ENCODE results near the gene CLP1.

Gene CLP1

DNA sequence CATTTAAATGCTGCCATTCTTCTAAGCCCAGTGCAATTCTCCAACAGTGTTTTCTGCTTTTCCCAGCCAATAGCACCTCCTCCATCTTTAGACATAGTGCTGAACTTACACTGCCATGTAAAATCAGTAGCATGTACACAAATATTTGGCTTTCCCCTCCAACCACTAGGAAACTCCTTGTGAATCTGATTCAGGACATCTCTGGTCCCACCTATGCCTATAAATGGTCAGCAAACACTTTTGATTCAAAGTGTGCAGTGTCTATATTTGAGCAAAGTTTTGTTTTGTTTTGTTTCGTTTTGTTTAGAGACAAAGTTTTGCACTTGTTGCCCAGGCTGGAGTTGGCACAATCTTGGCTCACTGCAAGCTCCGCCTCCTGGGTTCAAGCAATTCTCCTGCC, 32.7 kb upstream of the CLP1 start:
- DNase-seq (ENCODE audit: insufficient read length, low spot score) (no peak), FAIRE-seq (no peak)
- TF ChIP-seq PAX5 (IDR thresholded peaks at IDR 0.05; ENCODE audit: insufficient read depth, low read length, severe bottlenecking) = no peak
- no peak for TF ChIP-seq TAF1 (IDR thresholded peaks at IDR 0.05; ENCODE audit: low read depth, low read length)
- no peak for TF ChIP-seq POLR2AphosphoS5 (IDR thresholded peaks at IDR 0.05; ENCODE audit: low read depth, low read length)
- TF ChIP-seq POU2F2 (IDR thresholded peaks at IDR 0.05; ENCODE audit: low read depth, low read length) = no peak
- TF ChIP-seq POLR2A (IDR thresholded peaks at IDR 0.05; ENCODE audit: low read depth, low read length) = no peak
- no peak for TF ChIP-seq SPI1 (IDR thresholded peaks at IDR 0.05; ENCODE audit: low read depth, low read length)

DNA sequence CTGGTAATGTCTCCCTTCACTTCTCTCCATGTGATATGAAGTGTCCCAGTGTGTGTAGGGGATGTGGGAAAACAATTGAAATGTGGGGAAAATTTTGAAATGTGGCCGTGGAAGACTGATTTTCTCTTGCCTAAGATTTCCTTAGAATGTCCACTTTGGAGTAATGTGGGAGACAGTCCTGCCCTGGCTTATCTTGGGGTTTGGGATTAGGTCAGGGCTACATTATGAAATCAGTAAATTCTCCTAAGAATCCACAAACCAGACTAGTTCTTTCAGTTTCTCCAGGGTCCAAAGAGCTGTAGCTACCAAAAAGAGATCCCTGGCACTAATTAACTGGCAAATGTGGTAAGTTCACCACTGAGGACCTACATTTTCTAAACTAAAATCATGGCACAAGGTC, 30.7 kb upstream of the CLP1 start:
- FAIRE-seq (no peak), DNase-seq (ENCODE audit: insufficient read length, low spot score) (no peak)

DNA sequence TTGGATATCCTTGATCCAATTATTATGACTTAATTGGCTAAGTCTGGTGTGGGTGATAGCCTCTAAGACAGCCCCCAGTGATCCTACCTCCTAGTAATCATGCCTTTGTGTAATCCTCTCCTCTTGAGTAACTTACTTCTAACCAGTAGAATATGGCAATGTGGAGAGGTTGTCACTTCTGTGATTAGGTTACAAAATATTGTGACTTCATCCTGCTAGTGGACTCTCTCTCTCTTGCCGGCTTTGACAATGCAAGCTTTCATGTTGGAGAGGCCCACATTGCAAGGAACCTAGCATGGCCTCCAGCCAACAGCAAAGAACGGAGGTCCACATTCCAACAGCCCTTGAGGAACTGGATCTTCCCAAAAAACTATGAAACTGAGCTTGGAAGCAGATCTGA, 27.4 kb upstream of the CLP1 start:
- FAIRE-seq (no peak), DNase-seq (ENCODE audit: insufficient read length, low spot score) (no peak)
- no peak for TF ChIP-seq POLR2A (IDR thresholded peaks at IDR 0.05; ENCODE audit: low read depth, low read length)
- TF ChIP-seq PAX5 (IDR thresholded peaks at IDR 0.05; ENCODE audit: insufficient read depth, low read length, severe bottlenecking) = no peak
- no peak for TF ChIP-seq POLR2AphosphoS5 (IDR thresholded peaks at IDR 0.05; ENCODE audit: low read depth, low read length)
- TF ChIP-seq POU2F2 (IDR thresholded peaks at IDR 0.05; ENCODE audit: low read depth, low read length) = no peak
- TF ChIP-seq TAF1 (IDR thresholded peaks at IDR 0.05; ENCODE audit: low read depth, low read length) = no peak
- TF ChIP-seq SPI1 (IDR thresholded peaks at IDR 0.05; ENCODE audit: low read depth, low read length) = no peak

More for the DNA sequence above, 30.7 kb upstream of the CLP1 start:
- TF ChIP-seq POLR2A (IDR thresholded peaks at IDR 0.05; ENCODE audit: low read depth, low read length) (no peak), POLR2AphosphoS5 (IDR thresholded peaks at IDR 0.05; ENCODE audit: low read depth, low read length) (no peak), POU2F2 (IDR thresholded peaks at IDR 0.05; ENCODE audit: low read depth, low read length) (no peak), SPI1 (IDR thresholded peaks at IDR 0.05; ENCODE audit: low read depth, low read length) (no peak), PAX5 (IDR thresholded peaks at IDR 0.05; ENCODE audit: insufficient read depth, low read length, severe bottlenecking) (no peak), TAF1 (IDR thresholded peaks at IDR 0.05; ENCODE audit: low read depth, low read length) (no peak)

DNA sequence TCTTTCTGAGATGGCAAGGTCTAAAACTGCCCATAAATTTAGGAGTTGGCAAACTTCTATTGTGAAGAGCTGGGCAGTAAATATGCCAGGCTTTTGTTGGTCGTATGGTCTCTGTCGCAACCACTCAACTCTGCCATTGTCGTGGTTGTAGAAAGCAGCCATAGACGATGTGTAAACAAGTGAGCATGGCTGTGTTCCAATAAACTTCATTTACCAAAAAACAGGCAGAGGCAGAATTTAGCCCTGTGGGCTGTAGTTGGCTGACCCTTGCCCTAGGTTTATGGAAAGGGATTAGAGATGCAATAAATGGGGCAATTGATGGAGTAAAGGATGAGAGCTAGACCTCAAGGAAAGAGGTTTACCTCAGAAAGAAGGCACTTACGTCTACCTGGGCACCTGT, 25.4 kb upstream of the CLP1 start:
- FAIRE-seq = no peak
- TF ChIP-seq POLR2AphosphoS5 (IDR thresholded peaks at IDR 0.05; ENCODE audit: low read depth, low read length) (no peak), PAX5 (IDR thresholded peaks at IDR 0.05; ENCODE audit: insufficient read depth, low read length, severe bottlenecking) (no peak), POLR2A (IDR thresholded peaks at IDR 0.05; ENCODE audit: low read depth, low read length) (no peak), POU2F2 (IDR thresholded peaks at IDR 0.05; ENCODE audit: low read depth, low read length) (no peak), TAF1 (IDR thresholded peaks at IDR 0.05; ENCODE audit: low read depth, low read length) (no peak), SPI1 (IDR thresholded peaks at IDR 0.05; ENCODE audit: low read depth, low read length) (no peak)
- no peak for DNase-seq (ENCODE audit: insufficient read length, low spot score)

DNA sequence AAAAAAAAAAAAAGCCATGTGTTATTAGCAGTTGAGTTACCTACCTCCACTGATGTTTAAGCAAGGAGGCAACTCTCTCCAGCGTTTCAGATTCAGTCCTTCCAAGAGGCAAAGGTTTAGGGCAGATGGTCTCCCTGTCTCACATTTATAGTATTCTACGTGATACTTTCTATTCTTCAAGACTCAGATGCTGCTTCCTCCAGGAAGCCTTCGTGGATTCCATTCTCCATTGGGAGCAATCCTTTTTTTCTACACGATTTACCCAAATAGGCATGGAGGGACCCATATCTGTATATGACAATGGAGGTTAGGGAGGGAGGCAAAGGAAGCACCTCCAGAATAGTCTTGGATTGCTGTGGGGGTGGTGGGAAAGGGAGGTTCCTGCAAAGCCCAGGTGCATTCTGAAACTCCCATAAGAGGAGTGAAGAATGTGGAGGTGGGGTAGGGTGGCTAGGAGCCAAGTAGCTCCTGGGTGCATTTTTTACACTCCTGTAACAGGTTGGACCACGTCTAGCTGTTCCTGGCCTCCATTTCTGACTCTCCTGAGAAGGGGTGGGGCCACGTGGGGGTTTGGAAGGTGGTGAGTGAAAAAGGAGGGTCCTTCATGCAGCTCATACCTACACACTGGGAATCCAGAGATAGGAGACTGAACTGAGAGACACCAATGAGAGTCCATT, 24.0 kb upstream of the CLP1 start:
- TF ChIP-seq POU2F2 (IDR thresholded peaks at IDR 0.05; ENCODE audit: low read depth, low read length) (no peak), SPI1 (IDR thresholded peaks at IDR 0.05; ENCODE audit: low read depth, low read length) (no peak)
- FAIRE-seq = no peak
- DNase-seq (ENCODE audit: insufficient read length, low spot score) = no peak

DNA sequence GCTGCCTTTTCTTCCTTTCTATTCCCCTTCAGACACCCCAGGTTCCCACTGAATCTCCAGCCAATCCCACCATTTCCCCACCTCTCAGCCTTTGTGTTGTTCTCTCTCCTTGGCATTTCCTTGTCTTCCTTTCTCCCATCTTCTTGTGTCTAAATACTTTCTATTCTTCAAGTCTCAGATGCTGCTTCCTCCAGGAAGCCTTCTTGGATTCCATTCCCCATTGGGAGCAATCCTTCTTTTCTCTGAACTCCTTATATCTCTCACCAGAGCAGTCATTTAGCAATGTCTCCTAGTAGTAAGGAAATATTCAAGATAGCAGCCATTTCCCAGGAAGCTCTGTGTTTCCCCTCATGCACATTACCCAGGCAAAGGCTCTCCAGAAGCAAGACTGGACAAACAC, 23.3 kb upstream of the CLP1 start:
- no peak for DNase-seq (ENCODE audit: insufficient read length, low spot score)
- no peak for TF ChIP-seq POLR2A (IDR thresholded peaks at IDR 0.05; ENCODE audit: low read depth, low read length)
- TF ChIP-seq POLR2AphosphoS5 (IDR thresholded peaks at IDR 0.05; ENCODE audit: low read depth, low read length) = no peak
- TF ChIP-seq SPI1 (IDR thresholded peaks at IDR 0.05; ENCODE audit: low read depth, low read length) = no peak
- TF ChIP-seq TAF1 (IDR thresholded peaks at IDR 0.05; ENCODE audit: low read depth, low read length) = no peak
- TF ChIP-seq PAX5 (IDR thresholded peaks at IDR 0.05; ENCODE audit: insufficient read depth, low read length, severe bottlenecking) = no peak
- no peak for TF ChIP-seq POU2F2 (IDR thresholded peaks at IDR 0.05; ENCODE audit: low read depth, low read length)
- no peak for FAIRE-seq

DNA sequence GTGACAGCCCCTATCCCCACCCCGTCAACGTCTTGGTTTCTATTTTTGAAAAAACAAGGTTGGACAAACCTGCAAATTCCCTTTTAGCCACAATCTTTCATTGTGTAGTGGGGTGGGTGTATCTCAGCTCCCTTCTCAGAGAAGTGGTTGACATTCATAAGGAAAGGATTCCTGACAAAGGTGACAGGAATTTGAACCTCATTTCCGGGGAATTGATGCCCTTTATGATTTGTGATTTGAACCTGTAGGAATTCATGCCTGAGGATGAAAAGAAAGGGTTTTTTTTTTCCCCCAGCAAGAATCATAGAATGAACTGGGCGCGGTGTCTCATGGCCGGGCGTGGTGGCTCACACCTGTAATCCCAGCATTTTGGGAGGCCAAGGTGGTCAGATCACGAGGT, 22.3 kb upstream of the CLP1 start:
- FAIRE-seq (no peak), DNase-seq (ENCODE audit: insufficient read length, low spot score) (no peak)
- TF ChIP-seq POLR2A (IDR thresholded peaks at IDR 0.05; ENCODE audit: low read depth, low read length) (no peak), PAX5 (IDR thresholded peaks at IDR 0.05; ENCODE audit: insufficient read depth, low read length, severe bottlenecking) (no peak), POU2F2 (IDR thresholded peaks at IDR 0.05; ENCODE audit: low read depth, low read length) (no peak), SPI1 (IDR thresholded peaks at IDR 0.05; ENCODE audit: low read depth, low read length) (no peak)

DNA sequence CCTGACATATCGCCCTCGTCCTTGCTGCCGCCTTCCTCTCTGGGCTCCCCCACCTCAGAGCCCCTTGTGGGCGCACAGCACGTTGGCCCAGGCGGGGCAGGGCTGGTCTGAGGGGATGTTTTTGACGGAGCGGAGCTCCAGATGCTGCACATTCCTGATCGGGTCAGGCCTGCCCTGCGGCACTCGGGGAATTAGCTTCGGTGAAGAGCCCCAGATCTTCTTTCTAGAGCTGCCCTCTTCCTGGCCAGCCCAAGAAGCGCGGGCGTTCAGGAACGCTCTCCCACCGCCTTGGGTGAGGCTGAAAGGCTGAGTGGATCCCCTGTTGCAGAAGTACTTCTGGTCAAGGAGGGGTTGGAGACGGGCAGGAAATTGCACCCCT, 19.9 kb upstream of the CLP1 start:
- TF ChIP-seq TAF1 (IDR thresholded peaks at IDR 0.05; ENCODE audit: low read depth, low read length) (no peak), SPI1 (IDR thresholded peaks at IDR 0.05; ENCODE audit: low read depth, low read length) (no peak), PAX5 (IDR thresholded peaks at IDR 0.05; ENCODE audit: insufficient read depth, low read length, severe bottlenecking) (no peak), POLR2A (IDR thresholded peaks at IDR 0.05; ENCODE audit: low read depth, low read length) (no peak), POU2F2 (IDR thresholded peaks at IDR 0.05; ENCODE audit: low read depth, low read length) (no peak), POLR2AphosphoS5 (IDR thresholded peaks at IDR 0.05; ENCODE audit: low read depth, low read length) (no peak)
- FAIRE-seq (no peak), DNase-seq (ENCODE audit: insufficient read length, low spot score) (no peak)

DNA sequence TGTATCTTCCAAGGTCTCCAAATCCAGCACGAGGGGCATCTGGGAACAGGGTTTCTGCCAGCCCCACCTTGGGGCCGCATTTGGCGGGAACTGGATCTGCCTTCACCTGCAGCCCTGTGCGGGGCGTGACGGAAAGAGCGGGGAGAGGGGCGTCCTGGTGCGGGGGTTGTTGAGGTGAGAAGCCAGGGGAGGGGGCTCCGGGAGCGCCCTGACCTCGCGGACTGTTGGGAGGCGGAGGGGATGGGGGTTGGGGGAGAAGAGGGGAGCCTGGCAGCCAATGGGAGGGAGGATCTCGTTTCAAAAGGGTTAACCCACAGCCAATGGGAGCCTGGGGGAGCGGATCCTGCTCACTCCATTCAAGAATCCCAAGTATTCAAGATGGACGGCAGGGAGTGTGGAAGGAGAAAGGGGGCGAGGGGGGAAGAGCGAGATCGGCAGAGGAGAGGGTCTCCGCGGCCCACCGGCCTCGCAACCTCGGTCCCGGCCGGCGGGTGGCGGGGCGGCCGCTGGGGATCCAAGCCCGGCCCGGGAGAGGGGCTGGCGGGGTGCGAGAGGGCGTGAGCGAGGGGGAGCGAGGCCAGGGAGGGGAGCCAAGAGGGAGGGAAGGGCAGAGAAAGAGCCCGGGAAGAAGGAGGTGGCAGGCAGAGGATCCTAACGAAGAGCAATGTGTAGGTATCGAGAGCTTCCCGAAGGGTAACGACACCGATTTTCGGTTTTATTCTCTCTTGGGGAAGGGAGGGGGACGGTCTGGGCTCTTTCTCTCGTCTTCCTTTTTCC, 19.4 kb upstream of the CLP1 start:
- TF ChIP-seq POLR2AphosphoS5 (IDR thresholded peaks at IDR 0.05; ENCODE audit: low read depth, low read length) = no peak
- no peak for TF ChIP-seq POLR2A (IDR thresholded peaks at IDR 0.05; ENCODE audit: low read depth, low read length)
- TF ChIP-seq TAF1 (IDR thresholded peaks at IDR 0.05; ENCODE audit: low read depth, low read length) = no peak
- no peak for TF ChIP-seq SPI1 (IDR thresholded peaks at IDR 0.05; ENCODE audit: low read depth, low read length)
- TF ChIP-seq PAX5 (IDR thresholded peaks at IDR 0.05; ENCODE audit: insufficient read depth, low read length, severe bottlenecking) = no peak
- no peak for TF ChIP-seq POU2F2 (IDR thresholded peaks at IDR 0.05; ENCODE audit: low read depth, low read length)
- no peak for FAIRE-seq
- no peak for DNase-seq (ENCODE audit: insufficient read length, low spot score)

Data from GM12891 (cell line).